ENCODE results near the gene LAMTOR1. TPM values are rescaled to one million over a fixed set of nuclear protein-coding genes. Genes with fewer than 3 reads are reported as not detected.
A peak's percentile ranks its signal among the peaks of the same experiment; 100 is the strongest.

Gene LAMTOR1
- total and polyA plus RNA-seq, 10 donors = 81.5 to 182 (median 131) TPM

DNA sequence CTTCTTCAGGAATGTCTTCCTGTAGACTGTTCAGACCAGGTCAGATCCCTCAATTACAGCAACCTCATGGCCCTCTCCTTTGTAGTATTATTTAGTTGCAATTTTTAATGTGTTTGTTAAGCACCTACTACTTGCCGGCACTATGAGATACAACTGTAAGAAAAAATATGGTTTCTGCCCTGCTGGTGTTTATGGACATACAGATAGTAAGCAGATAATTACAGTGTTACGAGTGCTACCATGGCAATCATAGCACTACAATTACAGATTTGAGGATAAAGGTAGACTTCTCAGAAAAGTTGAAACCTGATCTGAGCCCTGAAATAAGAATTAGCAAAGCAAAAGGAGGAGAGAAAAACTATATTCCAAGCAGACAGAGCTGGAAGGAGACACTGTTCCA lies 19.7 kb downstream of the LAMTOR1 start:
- DNase-seq = no peak
- intact Hi-C loops (cut with DNase I; ENCODE audit: low total_unique reads) = no loop called here
- 91 to 99% (median 96%) methylated on average over 2 of the region's 2 CpGs for whole genome bisulfite sequencing, 5 donors
- Histone ChIP-seq H3K9me3 (no peaks in the 10 kb centered on the region), H3K27me3 (replicated peaks in 1 of 7) (no peaks in the 10 kb centered on the region), H3K27ac (no peak overlapping the region), H3K36me3 (peaks cover 0 to 24% (median under 1%) of the 10 kb centered on the region in 6 donors), H3K4me3 (no peak overlapping the region), H3K4me1 (peaks cover 7 to 43% (median 30%) of the 10 kb centered on the region in 6 donors)
- TF ChIP-seq POLR2A (IDR thresholded peaks at IDR 0.05) (no peak), POLR2AphosphoS5 (IDR thresholded peaks at IDR 0.05) (no peak)
- TF ChIP-seq, protein P1, sequence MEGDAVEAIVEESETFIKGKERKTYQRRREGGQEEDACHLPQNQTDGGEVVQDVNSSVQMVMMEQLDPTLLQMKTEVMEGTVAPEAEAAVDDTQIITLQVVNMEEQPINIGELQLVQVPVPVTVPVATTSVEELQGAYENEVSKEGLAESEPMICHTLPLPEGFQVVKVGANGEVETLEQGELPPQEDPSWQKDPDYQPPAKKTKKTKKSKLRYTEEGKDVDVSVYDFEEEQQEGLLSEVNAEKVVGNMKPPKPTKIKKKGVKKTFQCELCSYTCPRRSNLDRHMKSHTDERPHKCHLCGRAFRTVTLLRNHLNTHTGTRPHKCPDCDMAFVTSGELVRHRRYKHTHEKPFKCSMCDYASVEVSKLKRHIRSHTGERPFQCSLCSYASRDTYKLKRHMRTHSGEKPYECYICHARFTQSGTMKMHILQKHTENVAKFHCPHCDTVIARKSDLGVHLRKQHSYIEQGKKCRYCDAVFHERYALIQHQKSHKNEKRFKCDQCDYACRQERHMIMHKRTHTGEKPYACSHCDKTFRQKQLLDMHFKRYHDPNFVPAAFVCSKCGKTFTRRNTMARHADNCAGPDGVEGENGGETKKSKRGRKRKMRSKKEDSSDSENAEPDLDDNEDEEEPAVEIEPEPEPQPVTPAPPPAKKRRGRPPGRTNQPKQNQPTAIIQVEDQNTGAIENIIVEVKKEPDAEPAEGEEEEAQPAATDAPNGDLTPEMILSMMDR (IDR thresholded peaks at IDR 0.05 in 8 of 11, conservative IDR thresholded peaks at IDR 0.05 in 3 of 11) = no peak

DNA sequence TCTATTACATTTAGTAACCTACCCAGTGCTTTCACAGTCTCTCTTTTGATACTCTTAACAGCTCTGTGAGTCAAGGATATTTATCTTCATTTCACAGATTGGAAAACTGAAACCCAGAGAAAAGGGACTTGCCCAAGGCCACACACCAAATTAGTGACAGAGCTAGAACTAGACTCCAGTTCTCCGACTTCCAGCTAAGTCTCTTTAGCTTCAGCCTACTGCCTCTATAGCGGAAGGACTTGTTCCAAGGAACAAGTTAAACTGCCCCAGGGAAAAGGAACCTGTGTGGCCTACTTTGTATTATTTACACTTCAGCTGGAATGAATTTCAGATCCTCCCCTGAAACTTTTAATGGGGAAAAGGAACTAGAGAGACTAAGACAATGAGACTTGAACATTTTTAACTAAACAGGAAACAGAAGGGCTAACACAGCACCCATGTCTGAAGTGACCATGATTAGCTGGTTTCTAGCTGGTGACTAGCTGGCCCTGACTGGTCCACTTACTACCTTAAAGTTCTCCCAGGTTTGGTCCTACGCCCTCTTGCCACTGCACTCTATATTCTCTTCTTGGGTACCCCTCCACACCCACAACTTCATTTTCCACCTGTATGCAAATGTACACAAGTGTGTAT lies 21.2 kb downstream of the LAMTOR1 start:
- no peak overlapping the region for H3K4me3 ChIP-seq
- no peaks in the 10 kb centered on the region for H3K27me3 ChIP-seq (replicated peaks in 1 of 7)
- H3K9me3 ChIP-seq = no peaks in the 10 kb centered on the region
- WGBS, 5 donors = 87 to 95% (median 93%) methylated on average over 3 of the region's 3 CpGs
- no peak for DNase-seq
- intact Hi-C loops (cut with DNase I; ENCODE audit: low total_unique reads) = no loop called here
- H3K27ac ChIP-seq = peak overlapping the region in 5 of 8 donors; percentile 89 to 95 (median 93)
- peaks cover 0 to 13% (median 0%) of the 10 kb centered on the region in 6 donors for H3K36me3 ChIP-seq
- TF ChIP-seq, protein P1 (IDR thresholded peaks at IDR 0.05 in 8 of 11, conservative IDR thresholded peaks at IDR 0.05 in 3 of 11) = no peak
- TF ChIP-seq POLR2A (IDR thresholded peaks at IDR 0.05) = no peak
- no peak for TF ChIP-seq POLR2AphosphoS5 (IDR thresholded peaks at IDR 0.05)
- H3K4me1 ChIP-seq = peaks cover 7 to 57% (median 35%) of the 10 kb centered on the region in 6 donors

- H3K36me3 ChIP-seq = peaks cover 0 to 11% (median under 1%) of the 10 kb centered on the region in 6 donors
- no peaks in the 10 kb centered on the region for H3K9me3 ChIP-seq
- peak overlapping the region; percentile 77 to 95 (median 91) for H3K27ac ChIP-seq
- intact Hi-C loops (cut with DNase I; ENCODE audit: low total_unique reads) = no loop called here
- H3K4me3 ChIP-seq = peak overlapping the region; percentile 56 to 86 (median 77)
- DNase-seq = no peak
- no peaks in the 10 kb centered on the region for H3K27me3 ChIP-seq (replicated peaks in 1 of 7)
- WGBS, 5 donors = 74 to 81% (median 78%) methylated on average over 21 of the region's 21 CpGs
- H3K4me1 ChIP-seq = peaks cover 7 to 63% (median 36%) of the 10 kb centered on the region in 6 donors
- TF ChIP-seq POLR2A (IDR thresholded peaks at IDR 0.05) (no peak), POLR2AphosphoS5 (IDR thresholded peaks at IDR 0.05) (no peak)
- TF ChIP-seq, protein P1 (IDR thresholded peaks at IDR 0.05 in 8 of 11, conservative IDR thresholded peaks at IDR 0.05 in 3 of 11) = no peak
These were observed 21.9 kb downstream of the LAMTOR1 start for GRCh38 chr11:72081184-72081644.

Data from spleen (tissue), 11 donors.